ENCODE data around the gene SLC7A9.
A peak's percentile ranks its signal among the peaks of the same experiment; 100 is the strongest.
"Not testable (repeated sequence)": the region's sequence is repeated elsewhere in the genome, so short reads cannot be mapped to it uniquely, and the experiment has no call there.

SLC7A9 gene

DNA sequence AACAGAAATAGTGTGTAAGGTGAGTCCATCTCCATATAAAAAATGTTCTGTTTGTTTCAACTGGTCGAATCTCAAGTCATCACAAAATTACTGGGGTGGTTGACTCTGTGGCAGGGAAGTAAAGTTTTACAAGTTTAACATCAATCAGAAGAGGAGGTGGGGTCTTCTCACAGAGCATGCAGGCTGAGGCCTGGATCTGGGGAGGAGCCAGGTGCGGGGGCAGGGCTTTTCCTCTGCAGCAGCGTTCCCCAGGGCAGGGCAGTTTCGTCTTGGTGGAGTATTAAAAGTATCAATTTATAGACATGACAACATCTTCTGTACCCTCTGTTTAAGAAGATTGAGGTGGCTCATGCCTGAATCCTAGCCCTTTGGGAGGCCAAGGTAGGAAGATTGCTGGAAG, 68.8 kb downstream of the SLC7A9 start:
- DNase-seq (ENCODE audit: low spot score), result no peak

DNA sequence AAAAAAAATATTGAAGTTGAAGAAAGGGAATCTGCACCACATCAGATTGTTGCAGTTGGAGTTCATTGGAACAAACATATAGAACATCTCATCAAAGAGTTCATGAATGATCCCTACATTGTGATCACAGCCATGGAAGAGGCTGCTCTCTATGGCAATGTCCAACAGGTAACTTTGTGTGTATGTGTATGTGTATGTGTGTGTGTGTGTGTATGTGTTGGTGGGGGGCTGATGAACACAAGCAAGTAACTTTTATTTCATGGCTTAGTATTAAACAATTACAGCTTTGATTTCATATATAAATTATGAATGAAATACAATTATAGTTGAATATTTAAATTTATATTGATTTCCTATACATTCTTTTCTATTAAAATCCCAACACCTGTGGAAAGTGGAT, 69.4 kb downstream of the SLC7A9 start:
- DNase-seq (ENCODE audit: low spot score), result no peak

DNA sequence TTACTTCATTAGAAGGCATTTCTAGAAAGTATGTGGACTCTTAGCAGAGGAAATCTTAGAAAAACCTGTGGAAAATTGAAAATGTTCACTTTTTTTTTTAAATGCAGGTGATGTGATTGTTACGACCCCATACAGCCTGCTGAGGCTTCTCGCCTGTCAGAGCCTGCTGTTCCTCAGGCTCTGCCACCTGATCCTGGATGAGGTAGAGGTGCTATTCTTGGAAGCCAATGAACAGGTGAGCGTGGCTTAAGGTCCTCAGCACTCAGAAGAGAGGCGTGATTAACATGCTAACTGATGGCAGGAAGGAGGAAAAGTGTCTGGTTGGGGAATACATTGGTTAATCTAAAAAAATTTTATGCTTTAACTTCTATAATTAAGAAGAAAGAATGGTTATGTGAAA, 71.4 kb downstream of the SLC7A9 start:
- DNase-seq (ENCODE audit: low spot score), result no peak

DNA sequence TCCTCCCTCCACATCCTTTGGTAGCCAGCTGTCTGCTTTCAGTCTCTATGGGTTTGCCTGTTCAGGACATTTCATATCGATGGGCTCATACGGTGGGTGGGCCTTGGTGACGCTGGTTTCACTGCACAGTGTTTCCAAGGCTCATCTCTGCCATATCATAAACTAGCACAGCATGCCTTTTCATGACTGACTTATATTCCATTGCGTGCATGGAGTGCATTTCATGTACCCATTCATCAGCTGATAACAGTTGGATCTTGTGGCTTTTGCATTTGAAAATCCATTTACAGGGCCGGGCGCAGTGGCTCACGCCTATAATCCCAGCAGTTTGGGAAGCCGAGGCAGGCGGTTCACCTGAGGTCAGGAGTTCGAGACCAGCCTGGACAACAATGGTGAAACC, 80.1 kb downstream of the SLC7A9 start:
- no peak for DNase-seq (ENCODE audit: low spot score)

DNA sequence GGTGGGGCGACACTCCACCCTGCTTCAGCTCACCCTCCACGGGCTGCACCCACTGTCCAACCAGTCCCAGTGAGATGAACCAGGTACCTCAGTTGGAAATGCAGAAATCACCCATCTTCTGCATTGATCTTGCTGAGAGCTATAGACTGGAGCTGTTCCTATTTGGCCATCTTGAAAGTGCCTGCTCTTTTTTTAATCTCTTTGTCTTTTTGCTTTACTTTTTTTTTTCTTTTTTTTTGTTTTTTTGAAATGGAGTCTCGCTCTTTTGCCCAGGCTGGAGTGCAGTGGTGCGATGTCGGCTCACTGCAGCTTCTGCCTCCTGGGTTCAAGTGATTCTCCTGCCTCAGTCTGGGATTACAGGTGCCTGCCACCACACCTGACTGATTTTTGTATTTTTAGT, 81.7 kb downstream of the SLC7A9 start:
- DNase-seq (ENCODE audit: low spot score), result not testable (repeated sequence)

DNA sequence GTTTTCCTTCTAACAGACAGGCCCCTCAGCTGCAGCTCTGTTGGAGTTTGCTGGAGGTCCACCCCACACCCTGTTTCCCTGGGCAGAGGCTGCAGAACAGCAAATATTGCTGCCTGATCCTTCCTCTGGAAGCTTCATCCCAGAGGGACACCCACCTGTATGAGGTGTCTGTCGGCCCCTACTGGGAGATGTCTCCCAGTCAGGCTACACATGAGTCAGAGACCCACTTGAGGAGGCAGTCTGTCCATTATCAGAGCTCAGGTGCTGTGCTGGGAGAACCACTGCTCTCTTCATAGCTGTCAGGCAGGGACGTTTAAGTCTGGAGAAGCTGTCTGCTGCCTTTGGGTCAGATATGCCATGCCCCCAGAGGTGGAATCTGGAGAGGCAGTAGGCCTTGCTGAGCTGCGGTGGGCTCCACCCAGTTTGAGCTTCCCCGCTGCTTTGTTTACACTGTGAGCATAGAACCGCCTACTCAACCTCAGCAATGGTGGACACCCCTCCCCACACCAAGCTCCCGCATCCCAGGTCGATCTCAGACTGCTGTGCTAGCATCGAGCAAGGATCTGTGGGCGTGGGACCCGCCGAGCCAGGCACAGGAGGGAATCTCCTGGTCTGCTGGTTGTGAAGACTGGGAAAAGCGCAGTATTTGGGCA, 82.3 kb downstream of the SLC7A9 start:
- DNase-seq (ENCODE audit: low spot score), result peak; percentile 39

DNA sequence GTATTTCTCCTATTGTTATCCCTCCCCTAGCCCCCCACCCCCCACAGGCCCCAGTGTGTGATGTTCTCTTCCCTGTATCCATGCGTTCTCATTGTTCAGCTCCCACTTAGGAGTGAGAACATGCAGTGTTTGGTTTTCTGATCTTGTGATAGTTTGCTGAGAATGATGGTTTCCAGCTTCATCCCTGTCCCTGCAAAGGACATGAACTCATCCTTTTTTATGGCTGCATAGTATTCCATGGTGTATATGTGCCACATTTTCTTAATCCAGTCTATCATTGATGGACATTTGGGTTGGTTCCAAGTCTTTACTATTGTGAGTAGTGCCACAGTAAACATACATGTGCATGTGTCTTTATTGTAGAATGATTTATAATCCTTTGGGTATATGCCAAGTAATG, 87.5 kb downstream of the SLC7A9 start:
- DNase-seq (ENCODE audit: low spot score), result not testable (repeated sequence)

DNA sequence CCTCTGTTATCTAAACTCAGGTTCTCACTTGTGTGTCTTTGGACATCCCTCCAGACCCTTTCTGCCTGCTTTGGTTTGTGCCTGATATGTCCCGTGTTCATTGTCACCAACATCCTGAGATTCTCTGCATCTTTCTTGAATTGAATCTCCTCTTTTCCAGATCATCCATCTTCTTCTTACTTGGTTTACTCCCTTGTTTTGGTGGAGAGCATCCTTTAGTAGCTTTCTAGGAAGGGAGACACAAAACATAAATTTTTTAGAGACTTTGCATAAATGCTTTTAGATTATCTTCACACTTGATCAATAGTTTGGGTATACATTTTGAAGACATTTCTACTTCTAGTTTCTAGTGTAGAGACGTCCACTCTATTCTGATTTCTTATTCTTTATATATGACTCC, 88.3 kb downstream of the SLC7A9 start:
- no peak for DNase-seq (ENCODE audit: low spot score)

Small RNA genes within 50 kb of the gene (small RNA-seq; reads per million reads assigned to genes)
- gene RN7SKP22, result 0.03 to 0.31 reads per million in 2 experiments
